H9 (cell line): Measurements from ENCODE around the gene ZKSCAN2. TPM values are rescaled to one million over a fixed set of nuclear protein-coding genes. Genes with fewer than 3 reads are reported as not detected.

ENCODE experiments used
- DNase-seq: peaks from one replicate; pipeline ENCODE4 v3.0.0-alpha.2; 2017
- H2AFZ ChIP-seq: one replicate; pipeline ENCODE4 v1.6.1; 2013; ENCODE audit warnings: mild to moderate bottlenecking, low read length, control low read depth, moderate library complexity
- H2AK5ac ChIP-seq: 2 replicates; pipeline ENCODE4 v1.6.1; 2013; ENCODE audit warnings: low read length, control low read depth, mixed read lengths; ENCODE audit not compliant: insufficient read length
- H2BK120ac ChIP-seq: one replicate; pipeline ENCODE4 v1.6.1; 2013; ENCODE audit warnings: low read depth, mild to moderate bottlenecking, low read length, control low read depth, inconsistent platforms; ENCODE audit not compliant: poor library complexity, severe bottlenecking
- H2BK12ac ChIP-seq: 2 replicates; pipeline ENCODE4 v1.6.1; 2013; ENCODE audit warnings: low read length, control low read depth, mixed read lengths, low read depth; ENCODE audit not compliant: insufficient read length
- H2BK15ac ChIP-seq: 2 replicates; pipeline ENCODE4 v1.6.1; 2013; ENCODE audit warnings: low read depth, low read length, control low read depth
- H2BK20ac ChIP-seq: one replicate; pipeline ENCODE4 v1.6.1; 2013; ENCODE audit warnings: low read depth, mild to moderate bottlenecking, low read length, control low read depth, inconsistent platforms; ENCODE audit not compliant: poor library complexity, severe bottlenecking
- H2BK5ac ChIP-seq: 2 replicates; pipeline ENCODE4 v1.6.1; 2013; ENCODE audit warnings: low read length, control low read depth, mixed read lengths; ENCODE audit not compliant: insufficient read length
- H3K14ac ChIP-seq: 2 replicates; pipeline ENCODE4 v1.6.1; 2013; ENCODE audit warnings: low read length, control low read depth; ENCODE audit not compliant: insufficient read depth
- H3K18ac ChIP-seq: 2 replicates; pipeline ENCODE4 v1.6.1; 2013; ENCODE audit warnings: low read depth, mild to moderate bottlenecking, mixed read lengths, low read length, control low read depth; ENCODE audit not compliant: insufficient read length
- H3K23ac ChIP-seq: 2 replicates; pipeline ENCODE4 v1.6.1; 2013; ENCODE audit warnings: low read length, control low read depth, mixed read lengths, low read depth; ENCODE audit not compliant: insufficient read length
- H3K23me2 ChIP-seq: 2 replicates; pipeline ENCODE4 v1.6.1; 2013; ENCODE audit warnings: low read depth, mild to moderate bottlenecking, mixed read lengths, low read length, control low read depth; ENCODE audit not compliant: insufficient read length, poor library complexity, severe bottlenecking
- H3K27ac ChIP-seq: 2 replicates; pipeline ENCODE4 v1.5.1; 2013; ENCODE audit warnings: low read length, control low read depth, mixed read lengths, low read depth; ENCODE audit not compliant: insufficient read length
- H3K27me3 ChIP-seq: 2 replicates; pipeline ENCODE4 v1.6.1; 2013; ENCODE audit warnings: low read length, control low read depth, inconsistent platforms; ENCODE audit not compliant: insufficient read depth
- H3K4ac ChIP-seq: 2 replicates; pipeline ENCODE4 v1.6.1; 2013; ENCODE audit warnings: low read depth, mild to moderate bottlenecking, control low read depth, inconsistent platforms, low read length, moderate library complexity
- H3K4me1 ChIP-seq: 2 replicates; pipeline ENCODE4 v1.6.1; 2013; ENCODE audit warnings: low read length, control low read depth, inconsistent platforms; ENCODE audit not compliant: insufficient read depth
- H3K4me2 ChIP-seq: 2 replicates; pipeline ENCODE4 v1.6.1; 2013; ENCODE audit warnings: low read length, control low read depth, mixed read lengths; ENCODE audit not compliant: insufficient read length, insufficient read depth
- H3K56ac ChIP-seq: 2 replicates; pipeline ENCODE4 v1.6.1; 2013; ENCODE audit warnings: low read depth, mild to moderate bottlenecking, mixed read lengths, low read length, control low read depth; ENCODE audit not compliant: insufficient read length
- H3K79me1 ChIP-seq: 2 replicates; pipeline ENCODE4 v1.6.1; 2013; ENCODE audit warnings: low read depth, mild to moderate bottlenecking, moderate library complexity, low read length, control low read depth, inconsistent platforms; ENCODE audit not compliant: insufficient read depth, poor library complexity, severe bottlenecking
- H3K79me2 ChIP-seq: 2 replicates; pipeline ENCODE4 v1.6.1; 2013; ENCODE audit warnings: low read length, control low read depth, inconsistent platforms; ENCODE audit not compliant: insufficient read depth
- H3K9ac ChIP-seq: 2 replicates; pipeline ENCODE4 v1.6.1; 2013; ENCODE audit warnings: low read length, control low read depth, mixed read lengths; ENCODE audit not compliant: insufficient read length; ENCODE audit errors: extremely low read depth
- H3K9me3 ChIP-seq: one replicate; pipeline ENCODE4 v1.6.1; 2013; ENCODE audit warnings: low read depth, low read length, inconsistent platforms; ENCODE audit not compliant: control insufficient read depth
- H3T11ph ChIP-seq: one replicate; pipeline ENCODE4 v1.6.1; 2013; ENCODE audit warnings: mild to moderate bottlenecking, low read length, control low read depth, inconsistent platforms
- H4K20me1 ChIP-seq: one replicate; pipeline ENCODE4 v1.6.1; 2013; ENCODE audit not compliant: control insufficient read depth, insufficient read length, insufficient read depth
- H4K5ac ChIP-seq: 2 replicates; pipeline ENCODE4 v1.6.1; 2013; ENCODE audit warnings: low read depth, mild to moderate bottlenecking, mixed read lengths, low read length, control low read depth; ENCODE audit not compliant: insufficient read length
- H4K8ac ChIP-seq: replicated peaks from 2 replicates; pipeline ENCODE4 v1.6.1; 2013; ENCODE audit warnings: low read length, control low read depth, mixed read lengths, low read depth; ENCODE audit not compliant: insufficient read length
- H4K91ac ChIP-seq: 2 replicates; pipeline ENCODE4 v1.6.1; 2013; ENCODE audit warnings: low read depth, mild to moderate bottlenecking, moderate library complexity, mixed read lengths, low read length, control low read depth; ENCODE audit not compliant: insufficient read length
- H3K27ac Mint-ChIP-seq, 3 experiments: 2 replicates in 2 of 3; 3 replicates in 1 of 3; pipeline ENCODE4 v1.8.0; 2020 to 2021; ENCODE audit warnings: mixed read lengths in 3 of 3, mild to moderate bottlenecking in 1 of 3, moderate library complexity in 1 of 3
- H3K27me3 Mint-ChIP-seq: 2 replicates; pipeline ENCODE4 v1.8.0; 2021; ENCODE audit warnings: low read depth, mild to moderate bottlenecking, moderate library complexity, mixed read lengths
- H3K36me3 Mint-ChIP-seq, 3 experiments: 2 replicates in 2 of 3; 3 replicates in 1 of 3; pipeline ENCODE4 v1.8.0; 2020 to 2021; ENCODE audit warnings: low read depth in 3 of 3, mixed read lengths in 3 of 3; ENCODE audit not compliant: insufficient read depth in 1 of 3
- H3K4me1 Mint-ChIP-seq, 2 experiments: 2 replicates each; pipeline ENCODE4 v1.8.0; 2020; ENCODE audit warnings: mixed read lengths in 2 of 2
- H3K4me3 Mint-ChIP-seq, 2 experiments: 2 replicates in 1 of 2; 3 replicates in 1 of 2; pipeline ENCODE4 v1.8.0; 2020 to 2021; ENCODE audit warnings: mild to moderate bottlenecking in 2 of 2, mixed read lengths in 2 of 2, moderate library complexity in 1 of 2
- H3K9me3 Mint-ChIP-seq, 2 experiments: 2 replicates in 1 of 2; 3 replicates in 1 of 2; pipeline ENCODE4 v1.8.0; 2020; ENCODE audit warnings: mild to moderate bottlenecking in 2 of 2, mixed read lengths in 2 of 2, moderate library complexity in 1 of 2
- CTCF ChIP-seq: fragments of 200-600 bp; sonication (generic); conservative IDR thresholded peaks from 3 replicates; pipeline ENCODE4 v1.8.0; 2021; ENCODE audit warnings: antibody characterized with exemption, mild to moderate bottlenecking
- WGBS: extraction: QIAGEN DNeasy Blood & Tissue Kit; methylation state at CpG from one replicate; pipeline ENCODE4 v1.1.7; 2013; ENCODE audit warnings: missing lambda C conversion rate, low lambda C conversion rate, mixed read lengths; ENCODE audit not compliant: insufficient read length; ENCODE audit errors: extremely low coverage; 5-methylcytosine and 5-hydroxymethylcytosine counted together
- total RNA-seq: library from RNA; stranded (reverse); gene quantifications from 2 replicates; pipeline ENCODE4 v1.2.1, GENCODE V29; 2021

Gene ZKSCAN2
- total RNA-seq, 1 experiment from 2014 or later: 16.5 TPM

DNA sequence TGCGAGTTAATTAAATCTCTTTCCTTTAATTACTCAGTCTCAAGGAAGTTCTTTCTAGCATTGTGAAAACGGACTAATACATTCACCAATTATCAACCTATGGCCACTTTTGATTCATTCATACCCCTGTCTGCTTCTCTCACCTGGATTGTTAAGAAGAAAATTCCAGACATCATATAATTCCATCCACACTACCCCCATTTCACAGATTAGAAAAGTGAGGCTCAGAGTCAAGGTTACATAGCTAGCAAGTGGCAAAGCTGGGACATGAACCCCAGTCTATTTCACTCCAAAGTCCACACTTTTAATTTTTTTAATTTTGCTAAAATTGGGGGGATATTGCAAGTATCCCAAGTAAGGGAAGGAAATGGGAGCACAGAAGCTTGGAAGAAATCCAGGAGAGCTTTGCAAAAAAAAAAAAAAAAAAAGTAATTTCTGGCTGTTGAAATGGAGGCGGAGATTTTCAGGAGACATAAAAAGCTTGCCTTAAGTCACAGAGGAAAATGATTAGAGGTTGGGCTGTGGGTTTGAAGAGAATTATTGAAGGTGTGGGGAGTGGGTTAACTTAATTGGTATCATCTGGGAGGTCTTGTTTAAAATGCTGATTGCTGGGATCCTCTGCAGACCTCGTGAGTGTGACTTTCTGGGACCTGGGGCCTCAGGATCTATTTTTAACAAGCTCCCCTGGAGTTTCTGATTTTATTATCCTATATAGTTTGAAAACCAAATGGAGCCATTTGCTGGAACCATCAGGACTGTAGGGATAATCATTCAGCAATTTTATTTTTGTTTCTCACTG is 42.3 kb upstream of the ZKSCAN2 start:
- H3K4me3 Mint-ChIP-seq: no peak overlapping the region
- no CpG with 5 or more reads among the region's 4 CpGs for WGBS
- no peaks in the 10 kb centered on the region for H4K20me1 ChIP-seq
- H3K27ac Mint-ChIP-seq: no peak overlapping the region
- no peaks in the 10 kb centered on the region for H3K23me2 ChIP-seq
- H3K27me3 ChIP-seq: no peaks in the 10 kb centered on the region
- DNase-seq: no peak
- H4K91ac ChIP-seq: no peak overlapping the region
- no peak overlapping the region for H2AFZ ChIP-seq
- no peaks in the 10 kb centered on the region for H3K27me3 Mint-ChIP-seq
- H3K79me1 ChIP-seq: no peaks in the 10 kb centered on the region
- no peak overlapping the region for H2BK5ac ChIP-seq
- no peak overlapping the region for H3K18ac ChIP-seq
- H3K36me3 Mint-ChIP-seq: no peaks in the 10 kb centered on the region
- no peak overlapping the region for H3K9ac ChIP-seq
- no peak overlapping the region for H2BK20ac ChIP-seq
- H2AK5ac ChIP-seq: no peak overlapping the region
- no peak for TF ChIP-seq CTCF
- H4K8ac ChIP-seq: no peak overlapping the region
- no peak overlapping the region for H3T11ph ChIP-seq
- H3K9me3 ChIP-seq: no peaks in the 10 kb centered on the region
- no peak overlapping the region for H3K4ac ChIP-seq
- no peaks in the 10 kb centered on the region for H3K4me1 Mint-ChIP-seq
- H3K79me2 ChIP-seq: no peaks in the 10 kb centered on the region
- H3K23ac ChIP-seq: no peak overlapping the region
- no peak overlapping the region for H2BK15ac ChIP-seq
- H3K27ac ChIP-seq: no peak overlapping the region
- H4K5ac ChIP-seq: no peak overlapping the region
- H2BK12ac ChIP-seq: no peak overlapping the region
- H3K4me1 ChIP-seq: no peaks in the 10 kb centered on the region
- no peak overlapping the region for H3K56ac ChIP-seq
- H3K9me3 Mint-ChIP-seq: no peaks in the 10 kb centered on the region
- no peak overlapping the region for H3K14ac ChIP-seq
- no peak overlapping the region for H3K4me2 ChIP-seq
- no peak overlapping the region for H2BK120ac ChIP-seq
